GM19463 (cell line): ENCODE results near the gene PHKA2.
"Not testable (repeated sequence)": the region's sequence is repeated elsewhere in the genome, so short reads cannot be mapped to it uniquely, and the experiment has no call there.

ENCODE experiments used
- ATAC-seq: cut with Tn5 transposase; IDR thresholded peaks from one replicate; pipeline ENCODE4 v1.9.1; 2021; ENCODE audit warnings: mild to moderate bottlenecking, moderate library complexity; ENCODE audit not compliant: unreplicated experiment

The PHKA2 gene

DNA sequence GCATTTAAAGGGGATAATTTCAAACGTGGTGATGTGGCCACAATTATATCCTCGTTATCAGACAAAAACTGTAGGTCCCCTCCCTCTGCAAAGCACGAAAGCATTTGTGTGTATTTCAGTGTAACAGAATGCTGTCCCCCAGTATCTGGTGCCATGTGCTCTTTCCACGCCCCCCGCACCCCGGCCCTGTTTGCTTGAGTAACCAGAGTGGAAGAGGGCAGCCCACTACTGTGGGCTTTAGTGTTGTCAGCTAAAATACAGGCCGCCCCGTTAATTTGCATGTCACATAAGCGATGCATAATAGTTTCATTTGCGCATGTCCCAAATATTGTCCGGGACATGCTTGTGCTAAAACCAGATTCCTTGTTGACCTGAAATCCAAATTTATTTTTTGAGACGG is 110.1 kb downstream of the PHKA2 start:
- no peak for ATAC-seq

DNA sequence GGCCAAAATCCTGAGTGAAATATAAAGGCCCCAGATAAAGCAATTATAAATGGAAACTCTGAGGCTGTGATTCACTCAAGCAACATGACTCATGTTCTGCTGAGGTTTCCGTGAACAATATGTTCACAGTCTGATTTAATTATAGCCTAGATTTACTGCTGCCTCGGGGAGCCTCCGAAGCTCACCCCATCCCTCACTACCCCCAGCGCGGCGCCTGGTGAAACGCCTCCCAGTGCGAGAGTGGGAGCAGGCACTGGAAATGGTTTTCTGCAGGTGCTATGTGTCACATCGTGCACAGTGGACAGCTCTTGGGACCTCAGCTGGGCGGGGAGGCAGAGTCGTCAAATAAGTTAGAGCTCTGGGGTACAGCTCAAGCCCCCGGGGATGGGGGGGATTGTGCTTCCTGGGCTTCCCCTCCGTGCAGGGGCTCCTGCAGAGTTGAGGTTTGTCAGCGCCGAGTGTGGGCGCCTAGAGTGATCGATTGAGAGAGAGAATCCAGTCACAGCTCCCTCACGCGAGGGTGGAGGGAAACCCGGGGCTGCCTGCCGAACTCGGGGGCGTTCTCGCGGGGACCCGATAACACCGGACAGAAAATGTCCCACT is 110.6 kb downstream of the PHKA2 start:
- no peak for ATAC-seq

DNA sequence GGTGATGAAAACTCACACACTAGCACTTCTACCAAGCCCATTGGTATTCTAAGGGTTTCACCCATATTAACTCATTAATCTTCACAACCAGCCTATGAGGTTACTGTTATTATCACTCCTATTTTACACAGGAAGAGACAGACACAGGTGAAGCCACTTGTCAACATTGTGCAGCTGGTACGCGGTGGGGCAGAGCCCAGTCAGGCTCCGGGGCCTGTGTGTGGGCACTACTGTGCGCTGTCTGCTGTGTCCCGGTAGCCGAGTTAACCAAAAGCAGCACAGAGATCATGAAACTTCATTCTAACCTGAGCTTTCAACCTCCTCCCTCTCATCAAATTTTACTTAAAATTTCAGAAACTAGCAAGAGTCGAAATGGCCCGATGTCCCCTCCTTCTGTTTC is 111.3 kb downstream of the PHKA2 start:
- no peak for ATAC-seq

DNA sequence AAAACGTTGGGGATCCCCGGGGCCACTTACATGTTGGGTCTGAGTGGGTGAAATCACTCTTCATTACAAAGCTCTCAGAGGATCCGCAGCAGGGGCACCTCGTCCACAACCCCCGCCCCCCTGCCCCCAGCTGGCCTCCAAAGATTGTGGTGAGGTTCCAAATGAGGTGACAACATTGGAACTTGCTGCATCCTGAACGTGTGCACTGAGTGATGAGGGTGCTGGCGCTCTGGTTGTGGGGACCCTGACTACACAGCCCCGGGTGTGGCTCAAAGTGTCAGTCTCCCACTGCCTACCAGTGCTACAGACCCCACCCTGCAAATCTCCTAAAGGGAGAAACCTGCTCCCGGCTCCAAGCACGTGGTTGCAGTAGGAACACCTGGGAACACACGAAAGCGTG is 111.9 kb downstream of the PHKA2 start:
- no peak for ATAC-seq

DNA sequence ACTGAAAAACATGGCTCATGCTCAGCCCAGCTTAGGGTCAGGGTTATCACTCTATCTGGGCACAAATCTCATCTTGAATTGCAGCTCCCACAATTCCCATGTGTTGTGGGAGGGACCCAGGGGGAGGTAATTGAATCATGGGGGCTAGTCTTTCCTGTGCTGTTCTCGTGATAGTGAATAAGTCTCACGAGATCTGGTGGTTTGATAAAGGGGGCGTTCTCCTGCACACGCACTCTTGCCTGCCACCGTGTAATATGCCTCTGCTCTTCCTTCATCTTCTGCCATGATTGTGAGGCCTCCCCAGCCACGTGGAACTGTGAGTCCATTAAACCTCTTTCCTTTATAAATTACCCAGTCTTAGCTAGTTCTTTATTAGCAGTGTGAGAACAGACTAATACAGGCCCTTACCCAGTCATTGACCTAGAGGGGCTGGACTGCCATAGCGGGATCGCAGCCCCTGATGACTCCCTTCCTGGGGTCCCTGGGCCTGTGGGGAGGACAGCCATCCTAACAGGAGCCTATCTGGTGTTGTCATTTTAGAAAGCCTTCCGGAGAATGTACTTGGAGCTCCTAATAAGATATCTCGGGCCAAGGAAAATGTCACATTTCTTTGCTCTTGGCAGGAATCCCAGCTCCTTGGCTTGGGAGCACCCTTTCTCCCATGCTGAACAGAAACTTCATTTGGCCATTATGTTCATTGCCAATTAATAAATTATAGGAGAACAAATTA is 112.6 kb downstream of the PHKA2 start:
- ATAC-seq, result no peak

DNA sequence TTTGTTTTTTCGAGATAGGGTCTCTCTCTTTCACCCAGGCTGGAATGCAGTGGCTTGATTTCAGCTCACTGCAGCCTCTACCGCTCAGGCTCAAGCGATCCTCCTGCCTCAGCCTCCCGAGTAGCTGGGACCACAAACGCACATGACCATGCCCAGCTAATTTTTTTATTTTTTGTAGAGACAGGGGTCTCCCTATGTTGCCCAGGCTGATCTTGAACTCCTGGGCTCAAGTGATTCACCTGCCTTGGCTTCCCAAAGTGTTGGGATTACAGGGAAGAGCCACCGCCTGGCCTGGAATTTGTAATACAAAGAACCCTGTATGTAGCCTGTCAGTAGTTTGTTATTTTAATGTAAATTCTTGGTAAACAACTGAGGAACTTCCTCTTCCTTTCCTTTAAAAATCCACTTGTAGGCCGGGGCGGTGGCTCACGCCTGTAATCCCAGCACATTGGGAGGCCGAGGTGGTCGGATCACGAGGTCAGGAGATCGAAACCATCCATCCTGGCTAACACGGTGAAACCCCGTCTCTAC is 119.5 kb downstream of the PHKA2 start:
- no peak for ATAC-seq

DNA sequence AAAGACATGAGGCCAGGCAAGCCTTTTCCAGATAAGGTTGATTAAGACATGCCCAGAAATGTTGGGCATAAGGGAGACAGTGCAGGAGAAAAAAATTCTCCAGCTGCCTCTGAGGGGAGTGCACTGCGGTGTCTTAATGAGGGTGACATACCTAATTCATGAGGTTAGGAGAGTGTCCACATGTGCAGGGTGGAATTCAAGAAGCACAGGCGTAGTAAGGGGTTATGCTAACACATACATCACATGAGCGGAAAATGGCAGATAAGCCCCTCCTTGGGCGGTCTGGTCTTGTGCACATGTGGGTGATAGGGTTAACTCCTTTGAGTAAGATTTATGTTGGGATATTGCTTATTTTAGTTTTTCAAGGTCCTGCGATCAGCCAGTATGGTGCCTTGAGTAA is 122.4 kb downstream of the PHKA2 start:
- ATAC-seq, result no peak

DNA sequence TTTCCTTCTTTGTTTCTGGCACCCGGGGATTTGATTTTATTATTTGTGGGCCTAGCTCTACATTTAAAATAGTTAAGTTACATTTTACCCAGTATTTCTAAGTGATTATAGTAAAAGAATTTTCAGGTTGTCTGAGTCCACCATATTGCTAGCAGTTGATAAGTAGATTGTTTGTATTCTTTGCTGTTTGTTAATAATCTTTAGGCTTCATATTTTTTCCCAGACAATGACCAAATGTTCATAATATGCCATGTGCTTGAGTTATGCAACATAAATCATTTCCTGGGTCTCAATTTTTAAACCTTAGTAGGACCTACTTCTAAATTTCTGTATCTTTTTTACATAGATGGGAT is 127.3 kb downstream of the PHKA2 start:
- ATAC-seq, result no peak

DNA sequence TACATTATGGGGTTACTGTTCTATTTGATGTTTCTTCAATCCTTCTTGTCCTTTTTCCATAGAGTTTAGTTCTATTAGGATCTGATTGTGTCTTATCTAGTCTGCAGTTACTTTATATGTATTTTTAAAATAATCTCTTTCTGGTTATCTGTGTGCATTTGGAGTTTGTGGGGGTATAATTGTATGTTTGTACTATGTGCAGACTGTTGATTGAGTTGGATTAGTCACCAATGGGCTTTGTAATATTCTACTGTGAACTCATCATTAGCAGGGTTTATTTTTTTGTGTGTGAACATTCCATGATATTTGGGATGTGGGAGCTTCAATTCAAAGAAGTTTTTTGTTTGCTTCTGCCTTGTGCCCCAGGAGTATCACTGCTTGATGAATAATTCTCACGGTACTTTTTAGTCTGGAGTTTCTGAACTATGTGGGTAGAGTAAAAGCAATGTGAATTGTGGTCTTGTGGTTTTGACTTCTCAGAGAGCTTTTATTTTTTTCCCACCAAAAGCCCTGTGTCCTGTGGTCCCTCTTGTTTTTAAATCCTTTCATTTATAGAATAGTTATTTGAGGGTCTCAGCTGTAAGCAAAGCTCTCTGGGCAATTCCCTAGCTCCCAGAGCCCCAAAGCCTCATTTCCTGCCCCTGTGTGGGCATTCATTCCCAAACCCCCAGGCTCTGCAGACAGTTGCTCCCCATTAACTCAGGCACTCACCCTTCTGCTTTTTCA is 127.8 kb downstream of the PHKA2 start:
- ATAC-seq, result peak; percentile 87

DNA sequence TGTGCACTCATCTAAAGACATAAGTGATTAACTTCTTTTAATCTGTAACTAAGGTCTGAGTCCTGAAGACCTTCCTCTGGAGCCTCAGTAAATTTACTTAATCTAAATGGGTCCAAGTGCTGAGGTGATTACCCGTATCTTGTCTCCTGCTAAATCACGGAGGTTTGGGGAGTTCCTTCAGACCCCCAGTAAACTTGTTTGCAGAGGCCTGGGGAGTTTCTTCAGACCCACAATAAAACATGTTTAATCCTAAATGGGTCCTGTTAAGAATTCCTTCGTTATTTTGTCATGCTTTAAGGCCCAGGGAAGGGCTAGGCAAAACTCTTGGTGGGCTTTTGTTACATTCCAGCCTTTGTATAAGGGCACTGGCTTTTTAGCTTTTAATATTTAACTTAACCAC is 136.0 kb downstream of the PHKA2 start:
- ATAC-seq, result not testable (repeated sequence)
